Fibroblast of lung (primary cell): ENCODE data around the gene PPL. TPM values are rescaled to one million over a fixed set of nuclear protein-coding genes. Genes with fewer than 3 reads are reported as not detected.

Experiments
- DNase-seq, 2 donors: peaks; one replicate each; pipeline versions ENCODE4 v3.0.0 to v3.0.0-alpha.2; 2010; ENCODE audit warnings: low read depth in 2 of 2
- H2AFZ ChIP-seq: 2 replicates; pipeline ENCODE4 v1.5.1; 2012; ENCODE audit warnings: low read length, control low read depth, inconsistent platforms
- H3K27ac ChIP-seq: 2 replicates; pipeline ENCODE4 v1.5.1; 2011; ENCODE audit warnings: low read length, control low read depth; ENCODE audit not compliant: insufficient read depth
- H3K27me3 ChIP-seq: 2 replicates; pipeline ENCODE4 v1.5.1; 2011; ENCODE audit warnings: mild to moderate bottlenecking, low read length; ENCODE audit not compliant: control insufficient read depth, insufficient read depth
- H3K36me3 ChIP-seq: 2 replicates; pipeline ENCODE4 v1.5.1; 2011; ENCODE audit warnings: low read length; ENCODE audit not compliant: control insufficient read depth, insufficient read depth
- H3K4me1 ChIP-seq: 2 replicates; pipeline ENCODE4 v1.5.1; 2011; ENCODE audit warnings: low read length; ENCODE audit not compliant: control insufficient read depth, insufficient read depth; ENCODE audit errors: extremely low read depth
- H3K4me2 ChIP-seq: 2 replicates; pipeline ENCODE4 v1.5.1; 2011; ENCODE audit warnings: low read length, control low read depth; ENCODE audit not compliant: insufficient read depth; ENCODE audit errors: extremely low read depth
- H3K4me3 ChIP-seq, 4 experiments: fragments of 200-600 bp in 1 of 4; sonication (generic) in 1 of 4; replicated peaks in 1 of 4; 2 replicates each; pipeline ENCODE4 v1.5.1; 2011 to 2016; ENCODE audit warnings: low read length in 4 of 4, low read depth in 3 of 4, mild to moderate bottlenecking in 3 of 4, control low read depth in 2 of 4, inconsistent platforms in 1 of 4, mixed read lengths in 1 of 4; ENCODE audit not compliant: insufficient read depth in 1 of 4; ENCODE audit errors: control extremely low read depth in 1 of 4
- H3K79me2 ChIP-seq: 2 replicates; pipeline ENCODE4 v1.5.1; 2012; ENCODE audit warnings: mild to moderate bottlenecking, low read length, inconsistent platforms; ENCODE audit not compliant: control insufficient read depth, insufficient read depth
- H3K9ac ChIP-seq: 2 replicates; pipeline ENCODE4 v1.5.1; 2011; ENCODE audit warnings: mild to moderate bottlenecking, low read length, control low read depth; ENCODE audit not compliant: insufficient read depth
- H3K9me3 ChIP-seq: 2 replicates; pipeline ENCODE4 v1.5.1; 2012; ENCODE audit warnings: low read depth, low read length; ENCODE audit not compliant: control insufficient read depth, insufficient read depth
- H4K20me1 ChIP-seq: 2 replicates; pipeline ENCODE4 v1.5.1; 2011; ENCODE audit warnings: low read length; ENCODE audit not compliant: control insufficient read depth, insufficient read depth; ENCODE audit errors: extremely low read depth
- CTCF ChIP-seq, 2 donors: IDR thresholded peaks in 1 of 2; conservative IDR thresholded peaks in 1 of 2; 1 replicate in 1 of 2; 2 replicates in 1 of 2; pipeline ENCODE4 v1.5.1; 2011 to 2012; ENCODE audit warnings: low read length in 2 of 2, control low read depth in 1 of 2, inconsistent platforms in 1 of 2, low read depth in 1 of 2, mild to moderate bottlenecking in 1 of 2
- EZH2 ChIP-seq: IDR thresholded peaks from 2 replicates; pipeline ENCODE4 v1.5.1; 2012; ENCODE audit warnings: low read length, control low read depth, mild to moderate bottlenecking; ENCODE audit errors: missing control alignments
- polyA plus RNA-seq, 2 donors: library from polyadenylated mRNA; depleted of rRNA in 1 of 2; stranded (reverse) in 1 of 2; unstranded in 1 of 2; fragments of >200 nt; gene quantifications; 2 replicates each; pipeline ENCODE4 v1.2.1, GENCODE V29; 2011 to 2012; ENCODE audit warnings: missing spikeins in 1 of 2
- total RNA-seq: library from RNA; depleted of rRNA; stranded (reverse); fragments of >200 nt; gene quantifications from 2 replicates; pipeline ENCODE4 v1.2.1, GENCODE V29; 2014

PPL gene
- total and polyA plus RNA-seq, 2 donors (not counting 1 experiment from before 2014, with no cell fraction given): 5.0 to 50.5 TPM

- H3K4me1 ChIP-seq: no peaks in the 10 kb centered on the region
- H3K4me2 ChIP-seq: no peak overlapping the region
- no peak overlapping the region for H3K27ac ChIP-seq
- no peaks in the 10 kb centered on the region for H4K20me1 ChIP-seq
- no peak overlapping the region for H2AFZ ChIP-seq
- H3K4me3 ChIP-seq: no peak overlapping the region
- H3K27me3 ChIP-seq: peaks cover 3% of the 10 kb centered on the region
- no peaks in the 10 kb centered on the region for H3K36me3 ChIP-seq
- H3K9ac ChIP-seq: no peak overlapping the region
- H3K9me3 ChIP-seq: no peaks in the 10 kb centered on the region
- TF ChIP-seq CTCF (conservative IDR thresholded peaks at IDR 0.05 in 1 of 2, IDR thresholded peaks at IDR 0.05 in 1 of 2; ENCODE audit: low read depth in 1 of 2, low read length in 2 of 2) (no peak), EZH2 (no peak)
- H3K79me2 ChIP-seq: no peaks in the 10 kb centered on the region
- no peak for DNase-seq
These were observed 36.2 kb downstream of the PPL start for GRCh38 chr16:4900750-4901149.

- no peaks in the 10 kb centered on the region for H4K20me1 ChIP-seq
- no peak overlapping the region for H3K4me2 ChIP-seq
- no peaks in the 10 kb centered on the region for H3K9me3 ChIP-seq
- H2AFZ ChIP-seq: no peak overlapping the region
- DNase-seq: peak in 1 of 2 donors; percentile 6
- no peaks in the 10 kb centered on the region for H3K4me1 ChIP-seq
- peaks cover 3% of the 10 kb centered on the region for H3K27me3 ChIP-seq
- no peaks in the 10 kb centered on the region for H3K79me2 ChIP-seq
- no peak overlapping the region for H3K9ac ChIP-seq
- H3K36me3 ChIP-seq: no peaks in the 10 kb centered on the region
- H3K27ac ChIP-seq: no peak overlapping the region
- H3K4me3 ChIP-seq: no peak overlapping the region
- TF ChIP-seq CTCF (conservative IDR thresholded peaks at IDR 0.05 in 1 of 2, IDR thresholded peaks at IDR 0.05 in 1 of 2; ENCODE audit: low read depth in 1 of 2, low read length in 2 of 2) (no peak), EZH2 (no peak)
These were observed 36.9 kb downstream of the PPL start for GRCh38 chr16:4900036-4900435.

- no peak for DNase-seq
- H3K79me2 ChIP-seq: no peaks in the 10 kb centered on the region
- H2AFZ ChIP-seq: no peak overlapping the region
These were observed 37.5 kb downstream of the PPL start for GRCh38 chr16:4899474-4899846.

More at GRCh38 chr16:4899474-4899846, 37.5 kb downstream of the PPL start:
- Histone ChIP-seq H4K20me1 (no peaks in the 10 kb centered on the region), H3K4me3 (no peak overlapping the region), H3K27me3 (peaks cover 2% of the 10 kb centered on the region), H3K36me3 (no peaks in the 10 kb centered on the region), H3K9me3 (no peaks in the 10 kb centered on the region), H3K4me1 (no peaks in the 10 kb centered on the region), H3K4me2 (no peak overlapping the region), H3K27ac (no peak overlapping the region), H3K9ac (no peak overlapping the region)
- TF ChIP-seq CTCF (conservative IDR thresholded peaks at IDR 0.05 in 1 of 2, IDR thresholded peaks at IDR 0.05 in 1 of 2; ENCODE audit: low read depth in 1 of 2, low read length in 2 of 2) (no peak), EZH2 (no peak)
